ENCODE data around the gene MT1F.
A peak's percentile ranks its signal among the peaks of the same experiment; 100 is the strongest.

Gene MT1F

DNA sequence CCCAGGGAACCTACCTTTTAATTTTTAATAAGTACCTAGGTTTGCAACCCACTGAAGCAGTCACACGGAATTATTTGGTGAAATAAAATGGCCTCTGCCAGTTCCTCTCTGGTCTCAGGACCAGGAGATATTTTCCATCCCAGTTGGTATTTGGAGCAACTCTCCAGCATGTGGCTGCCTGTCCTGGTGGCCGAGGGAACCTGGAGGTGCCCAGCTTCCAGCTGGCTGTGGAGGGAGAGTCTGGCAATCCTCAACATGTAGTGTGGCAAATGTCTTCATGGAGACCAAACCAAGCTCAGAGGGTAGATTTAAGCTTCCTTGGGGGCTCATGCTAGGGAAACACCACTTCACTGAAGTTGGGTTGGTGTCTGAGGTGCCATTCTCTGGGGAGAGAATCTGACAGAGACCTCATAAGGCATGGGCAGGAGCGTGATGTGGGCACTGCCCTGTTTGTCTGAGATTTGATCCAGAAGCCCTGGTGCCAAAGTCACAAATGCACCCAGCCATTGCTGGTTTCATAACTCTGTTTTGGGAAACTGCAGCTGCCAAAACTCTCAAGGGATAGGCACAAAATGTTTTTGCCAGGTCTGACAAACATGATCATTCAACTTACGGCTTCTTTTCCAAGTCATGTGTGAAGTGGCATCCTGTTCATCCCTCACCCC is 27.3 kb downstream of the MT1F start:
- DNase-seq (ENCODE audit: low read depth) = no peak
- no peak overlapping the region for H3K4me3 ChIP-seq (ENCODE audit: low read length)
- TF ChIP-seq, protein P1, sequence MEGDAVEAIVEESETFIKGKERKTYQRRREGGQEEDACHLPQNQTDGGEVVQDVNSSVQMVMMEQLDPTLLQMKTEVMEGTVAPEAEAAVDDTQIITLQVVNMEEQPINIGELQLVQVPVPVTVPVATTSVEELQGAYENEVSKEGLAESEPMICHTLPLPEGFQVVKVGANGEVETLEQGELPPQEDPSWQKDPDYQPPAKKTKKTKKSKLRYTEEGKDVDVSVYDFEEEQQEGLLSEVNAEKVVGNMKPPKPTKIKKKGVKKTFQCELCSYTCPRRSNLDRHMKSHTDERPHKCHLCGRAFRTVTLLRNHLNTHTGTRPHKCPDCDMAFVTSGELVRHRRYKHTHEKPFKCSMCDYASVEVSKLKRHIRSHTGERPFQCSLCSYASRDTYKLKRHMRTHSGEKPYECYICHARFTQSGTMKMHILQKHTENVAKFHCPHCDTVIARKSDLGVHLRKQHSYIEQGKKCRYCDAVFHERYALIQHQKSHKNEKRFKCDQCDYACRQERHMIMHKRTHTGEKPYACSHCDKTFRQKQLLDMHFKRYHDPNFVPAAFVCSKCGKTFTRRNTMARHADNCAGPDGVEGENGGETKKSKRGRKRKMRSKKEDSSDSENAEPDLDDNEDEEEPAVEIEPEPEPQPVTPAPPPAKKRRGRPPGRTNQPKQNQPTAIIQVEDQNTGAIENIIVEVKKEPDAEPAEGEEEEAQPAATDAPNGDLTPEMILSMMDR (conservative IDR thresholded peaks at IDR 0.05; ENCODE audit: low read depth, low read length) = no peak

DNA sequence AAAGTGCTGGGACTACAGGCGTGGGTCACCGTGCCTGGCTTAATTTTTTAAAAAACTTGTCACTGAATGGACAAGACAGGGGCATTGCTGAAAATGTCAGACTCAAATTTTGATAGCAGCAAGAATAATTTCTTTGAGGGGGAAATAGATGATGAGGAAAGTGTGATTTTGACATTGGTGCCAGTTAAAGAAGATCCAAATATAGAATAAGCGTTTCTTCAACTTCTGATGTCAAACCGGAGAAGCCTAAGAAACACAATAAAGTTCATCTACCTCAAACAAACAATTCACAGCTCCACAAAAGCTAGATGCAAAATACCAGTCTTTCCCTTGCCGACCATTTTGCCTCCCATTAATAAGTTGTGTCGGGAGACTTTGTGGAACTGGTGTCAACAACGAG is 29.0 kb downstream of the MT1F start:
- H3K4me3 ChIP-seq (ENCODE audit: low read length) = no peak overlapping the region
- TF ChIP-seq, protein P1 (conservative IDR thresholded peaks at IDR 0.05; ENCODE audit: low read depth, low read length) = no peak
- no peak for DNase-seq (ENCODE audit: low read depth)

DNA sequence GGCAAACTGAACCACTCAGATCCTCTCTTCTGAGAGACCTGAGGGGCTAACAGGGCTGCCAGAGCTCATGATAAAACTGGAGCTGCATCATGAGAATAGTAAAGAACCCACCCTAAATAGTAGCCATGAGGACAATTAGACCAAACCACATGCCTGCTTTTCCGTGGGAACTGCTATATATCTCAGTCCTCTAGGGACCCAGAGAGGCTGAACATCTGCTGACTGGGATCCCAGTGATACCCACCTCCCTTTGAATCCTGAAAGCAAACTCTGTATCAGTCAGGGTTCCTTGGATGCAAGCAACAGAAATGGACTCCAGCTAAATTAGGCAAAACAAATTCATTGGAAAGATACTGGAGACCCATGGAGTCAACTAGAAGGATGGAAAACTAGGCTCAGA is 31.0 kb downstream of the MT1F start:
- no peak for DNase-seq (ENCODE audit: low read depth)
- H3K4me3 ChIP-seq (ENCODE audit: low read length) = no peak overlapping the region
- TF ChIP-seq, protein P1 (conservative IDR thresholded peaks at IDR 0.05; ENCODE audit: low read depth, low read length) = no peak

DNA sequence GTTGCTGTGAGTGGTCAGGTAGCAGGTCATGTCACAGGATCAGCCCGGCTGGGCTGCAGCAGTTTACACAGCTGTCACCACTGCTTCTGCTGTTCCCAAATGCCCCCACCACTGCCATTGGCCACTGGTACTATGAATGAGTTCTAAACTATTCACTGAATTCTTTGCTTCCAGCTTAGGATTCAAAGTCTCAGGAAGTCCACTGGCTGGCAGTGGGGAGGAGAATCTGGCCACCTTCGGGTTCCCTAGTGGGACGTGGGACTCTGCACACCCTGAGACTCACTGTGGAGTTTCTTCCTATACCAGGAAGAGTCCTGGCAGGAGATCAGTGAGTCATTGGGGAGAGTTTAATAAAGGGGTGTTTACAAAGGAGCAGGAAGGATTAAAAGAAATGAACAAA is 31.4 kb downstream of the MT1F start:
- DNase-seq (ENCODE audit: low read depth) = no peak
- TF ChIP-seq, protein P1 (conservative IDR thresholded peaks at IDR 0.05; ENCODE audit: low read depth, low read length) = no peak
- no peak overlapping the region for H3K4me3 ChIP-seq (ENCODE audit: low read length)

DNA sequence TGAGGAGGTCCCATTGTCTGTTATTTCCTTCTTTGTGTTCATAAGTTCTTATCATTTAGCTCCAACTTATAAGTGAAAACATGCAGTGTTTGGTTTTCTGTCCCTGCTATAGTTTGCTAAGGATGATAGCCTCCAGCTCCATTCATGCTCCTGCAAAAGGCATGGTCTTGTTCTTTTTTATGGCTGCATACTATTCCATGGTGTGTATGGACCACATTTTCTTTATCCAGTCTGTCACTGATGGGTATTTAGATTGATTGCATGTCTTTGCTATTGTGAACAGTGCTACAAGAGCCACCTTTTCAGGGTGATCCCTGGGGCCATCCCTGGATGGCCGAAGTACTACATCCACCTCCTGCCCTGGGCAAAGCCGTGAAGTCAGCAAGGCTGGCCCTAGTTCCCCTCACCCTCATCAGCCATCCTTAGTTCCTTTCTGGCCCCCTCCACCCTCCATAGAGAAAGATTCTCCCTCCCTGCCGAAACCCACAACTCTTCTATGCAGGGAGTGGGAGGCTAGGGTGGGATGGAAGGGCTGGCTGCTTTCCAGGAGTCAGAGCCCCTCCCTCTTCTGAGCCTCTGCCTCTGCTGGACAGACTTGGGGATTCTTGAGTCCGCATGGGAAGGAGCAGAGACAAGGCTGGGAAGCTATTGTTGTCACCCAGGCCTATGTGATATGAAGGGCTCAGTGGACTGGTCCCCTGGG is 32.8 kb downstream of the MT1F start:
- DNase-seq (ENCODE audit: low read depth) = no peak
- no peak overlapping the region for H3K4me3 ChIP-seq (ENCODE audit: low read length)
- TF ChIP-seq, protein P1 (conservative IDR thresholded peaks at IDR 0.05; ENCODE audit: low read depth, low read length) = no peak

DNA sequence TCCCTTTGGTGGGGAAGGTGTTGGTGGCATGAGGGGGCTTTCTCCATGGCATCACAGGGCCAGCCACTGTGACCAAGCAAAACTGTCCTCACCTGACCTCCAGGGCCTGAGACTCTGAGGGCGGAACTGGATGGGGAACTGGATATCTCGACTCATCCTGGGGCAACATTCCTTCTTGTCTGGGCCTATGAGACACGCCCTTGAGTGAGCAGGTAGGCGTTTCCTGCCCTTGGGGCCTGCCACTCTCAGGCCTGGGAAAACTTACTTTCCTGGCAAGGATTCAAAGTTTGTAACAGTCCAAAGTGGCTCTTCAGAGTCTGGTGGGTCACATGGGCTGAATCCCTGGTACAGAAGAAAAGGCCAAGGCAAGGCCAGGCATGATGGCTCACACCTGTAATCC is 34.1 kb downstream of the MT1F start:
- TF ChIP-seq, protein P1 (conservative IDR thresholded peaks at IDR 0.05; ENCODE audit: low read depth, low read length) = no peak
- peak; percentile 41 for DNase-seq (ENCODE audit: low read depth)
- H3K4me3 ChIP-seq (ENCODE audit: low read length) = no peak overlapping the region

DNA sequence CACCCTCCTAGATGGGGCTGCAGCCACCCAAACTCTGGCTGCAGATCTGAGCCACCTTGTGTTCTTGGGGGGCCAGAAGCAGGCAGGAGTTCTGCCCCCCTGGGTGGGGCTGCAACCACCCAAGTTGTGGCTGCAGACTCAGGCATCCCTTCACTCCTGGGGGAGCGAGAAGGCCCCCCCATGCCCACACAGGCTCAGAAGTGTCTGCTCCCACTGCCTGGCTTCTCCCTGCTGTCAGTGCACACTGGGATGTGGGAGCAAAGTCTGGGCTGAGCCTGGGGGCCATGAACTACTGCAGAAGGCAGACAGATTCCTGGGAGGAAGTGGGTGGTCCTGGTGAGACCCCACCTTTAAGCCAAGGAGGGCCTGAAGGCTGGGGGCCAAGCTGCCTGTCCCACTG is 37.5 kb downstream of the MT1F start:
- no peak for DNase-seq (ENCODE audit: low read depth)
- H3K4me3 ChIP-seq (ENCODE audit: low read length) = no peak overlapping the region
- TF ChIP-seq, protein P1 (conservative IDR thresholded peaks at IDR 0.05; ENCODE audit: low read depth, low read length) = no peak
